NCI-H82 treated with DMSO at 0.1 percent for 48 hours (cell line): ENCODE data around the gene ZMYND11.

Experiments
- DNase-seq: peaks from one replicate; lab custom pipeline; 2025; ENCODE audit not compliant: unreplicated experiment; lab: John Stamatoyannopoulos, UW

Gene ZMYND11

DNA sequence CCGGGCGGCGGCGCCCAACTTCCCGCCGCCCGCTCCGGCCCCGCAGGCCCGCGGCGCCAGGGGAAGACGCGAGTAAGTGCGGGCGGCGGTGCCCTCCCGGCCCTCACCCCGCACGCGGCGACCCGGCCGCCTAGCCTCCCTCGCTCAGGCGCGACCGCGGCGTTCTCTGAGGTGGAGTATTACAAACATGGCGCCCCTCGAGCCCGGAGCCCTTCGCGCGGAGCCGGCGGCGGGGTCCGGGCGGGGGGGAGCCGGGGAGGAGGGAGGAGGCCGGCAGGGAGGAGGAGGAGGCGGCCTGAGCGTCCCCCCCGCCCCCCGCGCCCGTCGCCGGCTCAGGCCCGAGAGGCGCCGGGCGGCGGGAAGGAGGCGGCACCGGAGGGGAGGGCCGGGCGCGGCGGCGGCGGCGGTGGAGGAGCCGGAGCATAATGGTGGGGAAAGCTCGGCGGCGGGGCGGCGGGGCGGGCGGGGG is at the start of gene ZMYND11:
Gene ZMYND11 (plus strand): TSS at position 324 of the 469 bp plus-strand sequence. CDS start 44,558 bp downstream, outside the sequence.
- DNase-seq, result no peak

DNA sequence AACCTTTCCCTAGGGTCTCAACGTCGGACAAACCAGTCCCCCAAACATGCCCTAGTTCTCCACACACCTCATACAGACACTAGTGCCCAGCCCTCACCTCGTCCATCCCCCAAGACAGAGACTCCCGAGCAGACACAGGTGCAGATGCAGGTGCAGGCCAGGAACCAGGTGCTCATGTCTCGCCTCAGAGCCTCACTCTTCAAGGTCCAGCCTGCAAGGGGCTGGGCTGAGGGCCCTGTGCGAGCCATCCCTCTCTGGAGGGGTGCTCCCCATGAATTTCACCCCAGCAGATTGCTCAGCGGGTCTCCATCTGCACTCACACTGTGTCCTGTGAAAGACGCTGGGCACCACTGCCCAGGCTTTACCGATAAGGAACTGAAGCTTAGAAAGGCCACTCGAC is 49.2 kb upstream of the ZMYND11 start:
- DNase-seq, result no peak

DNA sequence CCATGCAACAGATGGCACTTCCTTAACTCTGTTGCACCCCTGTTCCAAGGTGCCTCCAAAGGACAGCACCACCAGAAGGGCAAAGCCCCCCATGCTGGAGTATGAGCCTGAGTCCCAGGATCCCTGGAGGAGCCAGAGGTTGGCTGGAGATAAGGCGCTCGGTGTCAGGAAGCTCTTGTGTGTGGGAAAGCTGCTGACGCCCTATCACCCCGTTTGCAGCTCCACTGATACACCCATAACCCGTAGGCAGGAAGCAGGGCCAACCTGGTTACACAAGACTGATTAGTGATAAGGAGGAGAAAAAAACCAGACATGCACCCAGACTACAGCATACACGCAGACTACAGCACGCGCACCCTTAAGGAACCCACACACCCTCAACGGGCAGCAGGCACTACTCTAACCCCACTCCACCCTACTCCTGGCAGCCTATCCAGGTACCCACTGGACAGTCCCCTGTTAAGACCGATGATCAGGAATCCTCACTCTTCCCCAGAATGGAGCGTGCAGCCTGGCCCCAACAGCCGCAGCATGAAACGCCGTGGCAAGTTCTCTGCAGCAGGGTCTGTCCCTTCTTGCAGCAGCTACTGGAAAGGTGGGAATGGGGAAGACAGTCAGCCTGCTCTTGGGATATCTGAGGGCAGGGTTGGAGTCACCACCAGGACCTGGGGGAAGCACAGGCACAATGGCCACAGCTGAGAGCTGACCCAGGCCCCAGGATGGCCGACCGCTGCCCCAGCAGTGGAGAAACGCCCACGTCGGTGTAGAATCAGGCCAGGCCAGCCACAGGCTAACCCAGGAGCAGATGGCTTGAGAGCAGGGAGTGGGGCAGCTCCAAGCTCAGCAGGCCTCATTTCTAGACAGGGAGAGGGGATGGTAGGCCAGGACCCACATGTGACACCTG is 47.8 kb upstream of the ZMYND11 start:
- DNase-seq, result no peak

DNA sequence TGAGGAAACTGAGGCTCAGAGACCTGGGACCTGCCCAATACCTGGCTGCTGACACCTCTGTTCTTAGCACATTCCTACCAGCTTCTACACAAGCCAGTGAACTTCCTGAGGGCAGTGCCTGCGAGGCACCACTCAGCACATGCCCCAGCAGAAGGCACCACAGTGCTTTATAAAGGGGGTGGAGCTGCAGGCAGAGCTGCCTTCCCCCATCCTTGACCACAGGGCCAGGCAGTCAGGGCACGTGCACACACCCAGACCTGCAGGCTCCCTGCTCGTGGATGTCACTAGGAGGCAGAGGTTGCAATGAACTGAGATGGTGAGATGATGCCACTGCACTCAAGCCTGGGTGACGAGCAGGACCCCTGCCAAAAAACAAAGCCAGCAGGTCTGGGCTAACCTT is 47.0 kb upstream of the ZMYND11 start:
- DNase-seq, result no peak

DNA sequence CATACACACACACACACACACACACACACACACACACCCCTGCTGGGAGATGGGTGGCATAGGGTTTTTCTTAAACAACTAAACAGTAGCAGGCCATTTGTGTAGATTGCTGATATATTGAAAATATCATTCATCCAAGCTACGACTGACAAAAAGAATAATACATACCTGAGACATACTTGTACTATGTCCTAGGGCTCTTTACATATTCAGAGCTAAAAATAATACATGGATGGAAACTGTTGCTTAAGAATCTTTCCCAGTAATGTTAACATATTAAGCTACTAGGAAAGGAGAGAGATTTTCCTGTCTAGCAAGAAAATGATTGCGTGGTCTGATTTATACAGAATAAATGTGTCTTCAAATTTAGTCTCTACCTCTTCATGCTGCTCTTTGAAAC is 46.0 kb upstream of the ZMYND11 start:
- DNase-seq, result no peak

DNA sequence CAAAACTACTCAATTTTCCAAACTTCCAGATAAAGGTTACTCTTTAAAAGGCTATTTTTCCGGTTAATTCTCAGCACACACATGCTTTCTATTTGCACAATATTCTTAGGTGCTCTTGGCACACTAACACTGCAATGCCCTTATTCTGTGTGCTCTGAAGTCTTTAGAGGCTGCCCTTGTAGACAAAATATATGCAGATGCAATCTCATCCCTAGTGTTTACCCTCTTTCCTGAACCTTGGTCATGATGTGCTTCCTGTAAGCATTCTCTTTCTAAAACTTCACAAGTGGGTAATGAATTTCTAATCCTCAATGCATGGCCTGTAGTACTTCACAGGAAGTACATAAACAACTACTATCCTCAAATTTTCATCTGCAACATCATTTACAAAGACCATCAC is 45.1 kb upstream of the ZMYND11 start:
- no peak for DNase-seq

DNA sequence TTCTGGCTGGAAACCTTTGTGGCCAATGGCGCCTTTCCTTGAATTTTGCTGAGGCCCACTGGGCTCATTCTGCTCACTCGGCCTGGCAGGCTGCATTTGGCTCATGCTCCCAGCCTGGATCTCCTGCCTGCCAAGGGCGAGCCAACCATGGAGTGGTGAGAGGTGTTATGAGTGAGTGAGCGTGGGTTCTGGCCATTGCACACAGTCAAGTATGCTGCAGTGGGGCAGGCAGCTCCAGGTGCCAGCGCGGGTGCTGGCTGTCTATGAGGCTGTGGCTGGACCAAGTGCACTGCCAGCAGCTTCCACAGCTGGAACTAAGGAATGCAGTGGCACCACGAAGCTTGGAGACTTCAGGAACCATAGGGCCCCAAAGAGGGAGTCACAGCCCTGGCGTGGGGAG is 43.9 kb upstream of the ZMYND11 start:
- no peak for DNase-seq

DNA sequence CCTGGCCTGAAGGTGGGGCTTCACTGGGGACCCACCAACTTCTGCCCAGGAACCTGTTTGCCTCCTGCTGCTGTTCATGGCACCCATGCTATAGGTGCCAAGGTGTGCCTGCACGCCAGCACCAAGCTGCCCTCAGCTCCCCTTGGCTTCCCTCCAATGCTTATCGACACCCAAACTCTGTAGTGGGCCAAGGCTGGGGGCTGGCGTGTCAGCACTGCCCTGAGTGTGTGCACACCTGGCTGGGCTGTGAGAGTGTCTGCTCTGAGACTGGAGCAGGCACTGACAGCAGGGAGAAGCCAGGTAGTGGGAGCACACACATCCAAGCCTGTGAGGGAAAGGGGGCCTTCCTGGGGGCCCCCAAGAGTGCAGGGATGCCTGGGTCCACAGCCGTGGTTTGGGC is 43.1 kb upstream of the ZMYND11 start:
- DNase-seq, result no peak

DNA sequence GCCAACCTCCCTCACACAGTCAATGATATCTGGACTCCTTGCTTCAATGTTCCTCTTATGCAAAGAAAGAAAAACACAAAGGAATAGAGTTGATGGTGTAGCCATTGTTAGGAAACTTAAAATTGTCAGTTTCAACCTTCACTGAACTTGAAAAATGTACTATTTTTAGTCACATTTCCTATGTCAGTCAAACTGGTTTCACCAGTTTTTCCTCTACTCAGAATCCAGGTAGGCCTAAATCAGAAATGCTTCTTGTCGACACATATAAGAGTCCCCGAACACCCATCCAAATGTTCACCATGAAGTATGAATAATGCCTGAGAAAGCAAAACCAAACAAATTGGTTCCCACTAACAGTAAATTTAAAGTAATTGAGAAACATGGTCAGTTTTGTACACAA is 42.4 kb upstream of the ZMYND11 start:
- DNase-seq, result no peak

DNA sequence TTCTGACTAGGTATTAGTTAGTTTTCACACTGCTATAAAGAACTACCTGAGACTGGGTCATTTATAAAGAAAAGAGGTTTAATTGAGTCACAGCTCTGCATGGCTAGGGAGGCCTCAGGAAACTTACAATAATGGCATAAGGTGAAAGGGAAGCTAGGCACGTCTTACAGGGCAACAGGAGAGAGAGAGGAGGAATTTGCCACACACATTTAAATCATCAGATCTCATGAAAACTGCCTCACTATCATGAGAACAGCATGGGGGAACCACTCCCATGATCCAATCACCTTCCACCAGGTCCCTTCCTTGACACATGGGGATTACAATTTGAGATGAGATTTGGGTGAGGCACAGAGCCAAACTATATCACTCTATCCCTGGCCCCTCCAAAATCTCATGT is 40.6 kb upstream of the ZMYND11 start:
- DNase-seq, result no peak

DNA sequence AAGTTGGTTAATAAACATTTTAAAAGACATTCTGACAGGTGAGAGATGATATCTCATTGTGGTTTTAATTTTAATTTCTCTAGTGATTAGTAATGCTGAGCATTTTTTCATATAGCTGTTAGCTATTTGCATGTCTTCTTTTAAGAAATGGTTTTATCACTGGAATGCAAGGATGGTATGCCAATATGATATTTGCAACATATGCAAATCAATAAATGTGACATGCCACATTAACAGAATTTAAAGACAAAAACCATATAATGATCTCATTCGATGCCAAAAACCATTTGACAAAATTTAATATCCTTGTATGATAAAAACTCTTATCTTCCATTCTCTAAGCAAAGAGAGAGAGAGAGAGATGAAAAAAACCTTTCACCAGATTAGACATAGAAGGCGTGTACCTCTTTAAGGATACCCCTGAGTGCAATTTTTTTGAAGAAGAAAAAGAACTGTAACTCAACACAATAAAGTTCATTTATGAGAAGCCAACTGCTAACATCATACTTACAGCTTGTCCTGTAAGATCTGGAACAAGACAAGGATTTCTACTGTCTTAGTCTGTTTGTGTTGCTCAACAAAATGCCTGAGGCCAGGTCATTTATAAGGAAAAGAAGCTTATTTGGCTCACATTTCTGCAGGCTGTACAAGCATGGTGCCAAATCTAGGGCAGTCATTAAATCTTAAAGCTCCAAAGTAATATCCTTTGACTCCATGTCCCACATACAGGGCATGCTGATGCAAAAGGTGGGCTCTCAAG is 39.7 kb upstream of the ZMYND11 start:
- no peak for DNase-seq

DNA sequence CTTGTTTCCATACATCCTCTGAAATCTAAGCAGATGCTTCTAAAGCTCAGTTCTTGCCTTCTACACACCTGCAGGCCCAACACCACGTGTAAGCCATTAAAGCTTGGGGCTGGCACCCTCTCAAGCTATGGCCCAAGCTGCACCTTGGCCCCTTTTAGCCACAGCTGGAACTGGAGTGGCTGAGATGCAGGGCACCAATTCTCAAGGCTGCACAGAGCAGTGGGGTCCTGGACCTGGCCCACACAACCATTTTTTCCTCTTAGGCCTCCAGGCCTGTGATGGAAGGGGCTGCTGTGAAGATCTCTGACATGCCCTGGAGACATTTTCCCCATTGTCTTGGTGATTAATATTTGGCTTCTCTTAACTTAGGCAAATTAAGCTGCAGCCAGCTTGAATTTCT is 38.8 kb upstream of the ZMYND11 start:
- no peak for DNase-seq

DNA sequence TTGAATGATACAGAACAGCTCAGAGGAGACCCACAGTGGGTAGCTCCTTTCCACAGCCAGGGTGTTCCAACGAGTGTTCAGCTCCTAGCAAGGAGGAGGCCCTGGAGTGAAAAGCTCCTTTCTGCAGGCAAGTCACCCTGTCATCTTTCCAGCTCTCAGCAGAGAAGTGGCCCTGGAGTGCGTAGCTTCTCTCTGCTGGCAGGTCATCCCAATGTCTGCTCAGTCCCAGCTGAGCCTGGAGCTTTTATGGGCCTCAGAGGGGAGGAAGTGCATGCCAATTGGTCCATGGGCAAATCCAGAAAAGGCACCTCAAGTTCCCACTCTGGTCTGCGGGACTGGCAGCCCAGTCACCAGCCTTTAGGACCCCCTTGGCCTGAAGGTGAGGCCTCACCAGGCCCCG is 30.8 kb upstream of the ZMYND11 start:
- no peak for DNase-seq

DNA sequence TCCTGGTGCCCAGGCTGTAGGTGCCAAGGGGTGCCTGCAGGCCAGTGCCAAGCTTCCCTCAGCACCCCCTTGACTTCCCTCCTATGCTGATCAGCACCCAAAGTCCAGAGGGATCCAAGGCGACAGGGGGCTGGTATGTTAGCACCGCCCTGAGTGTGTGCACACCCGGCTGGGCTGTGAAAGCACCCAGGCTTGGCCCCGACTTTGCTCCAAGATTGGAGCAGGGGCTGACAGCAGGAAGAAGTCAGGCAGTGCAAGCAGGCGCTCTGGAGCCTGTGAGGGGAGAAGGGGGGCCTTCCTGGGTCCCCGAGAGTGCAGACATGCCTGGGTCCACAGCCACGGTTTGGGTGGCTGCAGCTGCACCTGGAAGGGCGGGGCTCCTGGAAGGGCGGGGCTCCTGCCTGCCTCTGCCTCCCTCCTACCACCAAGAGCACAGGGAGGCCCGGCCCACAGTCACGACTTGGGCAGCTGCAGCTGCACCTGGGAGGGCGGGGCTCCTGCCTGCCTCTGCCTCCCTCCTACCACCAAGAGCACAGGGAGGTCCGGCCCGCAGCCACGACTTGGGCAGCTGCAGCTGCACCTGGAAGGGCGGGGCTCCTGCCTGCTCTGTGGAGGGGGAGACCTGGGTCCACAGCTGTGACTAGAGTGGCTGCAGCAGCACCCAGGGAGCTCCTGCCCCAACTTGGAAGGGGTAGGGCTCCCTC is 30.2 kb upstream of the ZMYND11 start:
- no peak for DNase-seq

DNA sequence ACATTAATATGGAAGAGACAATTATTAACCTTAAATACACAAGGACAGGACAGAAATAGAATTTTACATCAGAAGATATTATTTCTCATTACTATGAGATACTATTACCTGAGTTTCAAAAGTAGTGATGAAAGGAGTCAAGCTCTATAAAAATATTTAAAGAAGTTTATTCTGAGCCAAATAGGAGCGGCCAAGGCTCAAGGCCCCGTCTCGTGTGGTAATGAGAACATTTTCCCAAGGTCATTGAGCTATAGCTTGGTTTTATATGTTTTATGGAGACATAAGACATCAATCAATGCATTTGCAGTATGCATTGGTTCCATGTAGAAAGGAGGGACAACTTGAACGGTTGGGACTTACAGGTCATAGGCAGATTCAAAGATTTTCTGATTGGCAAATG is 29.4 kb upstream of the ZMYND11 start:
- no peak for DNase-seq

DNA sequence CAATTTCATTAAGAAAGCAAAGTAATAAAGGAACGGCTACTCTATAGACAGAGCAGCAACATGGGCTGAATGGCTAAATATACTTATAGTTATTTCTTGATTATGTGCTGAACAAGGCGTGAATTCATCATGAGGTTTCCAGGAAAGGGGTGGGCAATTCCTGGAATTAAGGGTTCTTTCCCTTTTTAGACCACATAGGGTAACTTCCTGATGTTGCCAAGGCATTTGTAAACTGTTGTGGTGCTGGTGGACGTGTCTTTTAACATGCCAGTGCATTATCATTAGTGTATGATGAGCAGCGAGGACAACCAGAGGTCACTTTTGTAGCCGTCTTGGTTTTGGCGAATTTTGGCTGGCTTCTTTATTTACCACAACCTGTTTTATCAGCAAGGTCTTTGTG is 28.5 kb upstream of the ZMYND11 start:
- no peak for DNase-seq

DNA sequence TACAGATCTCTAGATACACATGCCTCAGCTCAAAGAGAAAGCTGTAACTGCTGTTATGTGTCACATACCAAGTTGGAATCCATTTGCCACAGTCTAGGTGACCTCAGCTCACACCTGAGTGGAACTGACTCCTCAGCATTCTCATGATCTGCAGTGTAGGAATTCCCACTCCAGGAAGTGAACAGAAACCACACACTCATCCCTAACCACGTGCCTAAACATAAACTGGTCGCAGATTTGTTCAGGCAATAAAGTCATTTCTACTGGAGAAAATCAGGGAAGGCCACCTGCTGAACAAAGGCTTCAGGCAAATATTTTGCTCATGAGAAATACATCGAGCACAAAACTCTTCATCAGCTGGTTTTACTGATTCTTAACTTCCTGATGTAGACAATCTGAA is 23.0 kb upstream of the ZMYND11 start:
- no peak for DNase-seq

DNA sequence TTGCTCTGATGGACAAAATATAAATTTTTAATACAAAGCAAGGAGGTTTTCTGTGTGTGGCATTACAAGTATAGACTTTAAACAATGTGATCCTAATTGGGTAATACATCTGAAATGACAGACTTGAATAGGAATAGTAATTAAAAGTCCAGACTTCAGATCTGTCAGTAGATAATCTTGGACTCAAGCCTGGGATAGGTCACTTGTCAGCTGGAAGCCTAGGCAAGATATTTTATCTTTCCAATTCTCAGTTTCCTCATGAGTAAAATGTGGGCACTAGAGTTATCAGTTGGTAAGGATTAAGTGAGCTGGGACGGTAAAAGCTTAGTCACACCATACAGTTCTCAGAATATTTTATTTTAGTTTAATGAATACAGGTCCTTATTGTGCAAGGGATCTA is 10.4 kb upstream of the ZMYND11 start:
- no peak for DNase-seq

DNA sequence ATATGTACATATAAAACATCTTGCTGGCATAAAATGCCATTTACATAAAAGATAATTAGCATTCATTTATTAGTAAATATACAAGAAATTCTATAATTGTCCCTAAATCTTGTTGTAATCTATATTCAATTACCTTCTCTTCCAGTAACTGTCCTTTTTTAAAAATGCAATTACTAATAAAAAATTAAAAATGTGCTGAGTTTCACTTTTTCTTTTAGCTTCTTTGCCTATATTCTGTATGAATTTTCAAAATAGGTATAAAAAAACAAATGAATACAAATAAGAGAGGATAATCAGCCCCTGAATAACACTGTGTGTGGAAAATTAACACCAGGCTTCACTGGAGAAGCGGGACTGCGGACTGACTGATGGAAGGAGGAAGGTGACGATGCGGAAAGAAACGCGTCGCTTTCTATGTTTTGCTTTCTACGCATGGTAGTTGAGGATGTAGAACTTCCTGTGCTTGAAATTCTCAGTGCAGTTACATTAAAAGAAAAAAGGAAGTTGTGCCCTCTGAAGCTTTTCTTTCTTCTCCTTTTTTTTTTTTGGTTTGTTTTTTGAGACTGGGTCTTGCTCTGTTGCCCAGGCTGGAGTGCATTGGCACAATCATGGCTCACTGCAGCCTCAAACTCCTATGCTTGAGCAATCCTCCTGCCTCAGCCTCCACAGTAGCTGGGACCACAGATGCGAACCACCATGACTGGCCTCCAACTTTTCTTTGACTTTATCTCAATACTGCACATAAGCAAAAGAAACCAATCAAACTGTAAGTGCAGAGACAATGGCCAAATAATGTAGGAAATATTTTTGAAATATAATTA is 7.4 kb upstream of the ZMYND11 start:
- DNase-seq, result no peak

DNA sequence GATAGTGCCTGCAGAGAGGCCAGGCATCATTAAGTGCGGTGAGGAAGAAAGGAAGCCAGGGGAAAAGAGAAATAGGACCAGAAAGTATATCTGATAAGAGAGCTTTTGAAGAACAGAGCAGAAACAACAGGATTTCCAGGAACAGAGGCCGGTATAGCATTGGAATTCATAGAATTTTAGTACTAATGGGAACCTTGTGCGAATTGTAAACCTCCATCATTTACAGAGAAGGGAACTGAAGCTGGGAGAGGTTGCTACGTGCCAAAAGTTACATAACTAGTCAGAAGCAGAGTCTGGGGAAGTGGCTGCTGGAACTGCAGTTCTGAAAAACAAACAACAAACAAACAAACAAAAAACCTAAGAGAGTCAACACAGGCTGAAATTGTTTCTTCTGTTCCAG is 5.4 kb upstream of the ZMYND11 start:
- DNase-seq, result no peak
